Measurements from ENCODE around the gene GALNT2. TPM values are rescaled to one million over a fixed set of nuclear protein-coding genes. Genes with fewer than 3 reads are reported as not detected.

Gene GALNT2
- total and polyA plus RNA-seq, 4 donors, result 47.5 to 182 (median 114) TPM

DNA sequence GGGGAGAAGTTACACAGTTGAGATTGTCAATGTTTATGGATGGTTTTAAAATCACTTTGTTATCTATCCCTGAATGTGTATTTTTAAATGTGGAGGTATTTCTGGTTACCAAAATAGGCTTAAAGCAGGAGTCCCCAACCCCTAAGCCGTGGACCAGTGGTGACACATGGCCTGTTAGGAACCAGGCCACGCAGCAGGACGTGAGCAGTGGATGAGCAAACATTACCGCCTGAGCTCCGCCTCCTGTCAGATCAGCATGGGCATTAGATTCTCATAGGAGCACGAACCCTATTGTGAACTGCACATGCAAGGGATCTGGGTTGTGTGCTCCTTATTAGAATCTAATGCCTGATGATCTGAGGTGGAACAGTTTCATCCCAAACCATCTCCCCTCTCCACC lies 151.6 kb downstream of the GALNT2 start (continued):
- TF ChIP-seq, protein P1, sequence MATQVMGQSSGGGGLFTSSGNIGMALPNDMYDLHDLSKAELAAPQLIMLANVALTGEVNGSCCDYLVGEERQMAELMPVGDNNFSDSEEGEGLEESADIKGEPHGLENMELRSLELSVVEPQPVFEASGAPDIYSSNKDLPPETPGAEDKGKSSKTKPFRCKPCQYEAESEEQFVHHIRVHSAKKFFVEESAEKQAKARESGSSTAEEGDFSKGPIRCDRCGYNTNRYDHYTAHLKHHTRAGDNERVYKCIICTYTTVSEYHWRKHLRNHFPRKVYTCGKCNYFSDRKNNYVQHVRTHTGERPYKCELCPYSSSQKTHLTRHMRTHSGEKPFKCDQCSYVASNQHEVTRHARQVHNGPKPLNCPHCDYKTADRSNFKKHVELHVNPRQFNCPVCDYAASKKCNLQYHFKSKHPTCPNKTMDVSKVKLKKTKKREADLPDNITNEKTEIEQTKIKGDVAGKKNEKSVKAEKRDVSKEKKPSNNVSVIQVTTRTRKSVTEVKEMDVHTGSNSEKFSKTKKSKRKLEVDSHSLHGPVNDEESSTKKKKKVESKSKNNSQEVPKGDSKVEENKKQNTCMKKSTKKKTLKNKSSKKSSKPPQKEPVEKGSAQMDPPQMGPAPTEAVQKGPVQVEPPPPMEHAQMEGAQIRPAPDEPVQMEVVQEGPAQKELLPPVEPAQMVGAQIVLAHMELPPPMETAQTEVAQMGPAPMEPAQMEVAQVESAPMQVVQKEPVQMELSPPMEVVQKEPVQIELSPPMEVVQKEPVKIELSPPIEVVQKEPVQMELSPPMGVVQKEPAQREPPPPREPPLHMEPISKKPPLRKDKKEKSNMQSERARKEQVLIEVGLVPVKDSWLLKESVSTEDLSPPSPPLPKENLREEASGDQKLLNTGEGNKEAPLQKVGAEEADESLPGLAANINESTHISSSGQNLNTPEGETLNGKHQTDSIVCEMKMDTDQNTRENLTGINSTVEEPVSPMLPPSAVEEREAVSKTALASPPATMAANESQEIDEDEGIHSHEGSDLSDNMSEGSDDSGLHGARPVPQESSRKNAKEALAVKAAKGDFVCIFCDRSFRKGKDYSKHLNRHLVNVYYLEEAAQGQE (IDR thresholded peaks at IDR 0.05), result no peak

DNA sequence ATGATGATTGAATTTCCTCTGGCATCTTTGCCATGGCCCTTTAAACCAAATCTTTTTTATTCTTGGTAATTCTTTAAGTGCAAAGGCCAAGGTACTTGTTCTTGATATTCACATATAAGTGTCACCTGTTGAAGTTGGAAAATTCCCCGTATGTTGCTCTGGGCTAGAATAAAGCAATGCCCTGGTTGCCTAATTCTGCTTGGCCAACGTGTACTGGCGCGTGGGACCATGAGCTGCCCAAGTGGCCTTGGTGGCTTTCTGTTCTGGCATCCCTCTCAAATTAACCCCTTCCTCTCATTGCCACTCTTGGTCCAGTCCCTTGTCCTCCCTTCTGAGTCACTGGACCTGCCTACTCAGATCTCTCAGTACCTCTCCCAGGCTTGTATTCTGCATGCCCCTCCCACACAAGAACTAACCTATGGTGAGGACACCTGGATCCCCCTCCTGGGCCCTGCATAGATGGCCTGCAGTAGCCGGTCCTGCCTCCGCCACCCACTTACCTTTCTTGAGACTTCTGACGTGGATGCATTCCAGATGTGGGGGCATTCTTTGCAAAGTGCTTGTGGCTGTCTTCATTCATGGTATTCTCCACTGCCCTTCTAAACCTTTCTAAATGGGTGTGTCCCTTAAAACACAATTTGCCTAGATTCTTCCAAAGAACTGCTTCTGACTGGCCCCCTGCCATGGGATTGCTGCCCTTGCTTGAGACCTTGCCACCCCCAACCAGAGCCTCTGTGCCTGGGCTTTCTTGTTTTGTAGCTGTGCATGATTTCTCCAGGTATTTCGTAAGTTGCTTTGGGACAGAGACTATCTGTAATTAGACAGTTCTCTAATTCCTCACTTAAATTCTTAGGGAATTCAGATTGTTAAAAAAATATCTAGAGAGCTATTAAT lies 152.4 kb downstream of the GALNT2 start:
- Histone ChIP-seq H3K4me3 (ENCODE audit: low read depth in 1 of 3, low read length in 3 of 3) (no peak overlapping the region), H3K9ac (ENCODE audit: low read depth in 1 of 2, low read length in 2 of 2) (no peak overlapping the region), H3K36me3 (ENCODE audit: control insufficient read depth in 4 of 4, insufficient read depth in 3 of 4, low read depth in 1 of 4, low read length in 3 of 4) (peaks cover 0 to 1% (median 0%) of the 10 kb centered on the region in 4 donors), H3K27me3 (ENCODE audit: control insufficient read depth in 4 of 4, insufficient read depth in 4 of 4, low read length in 3 of 4) (no peaks in the 10 kb centered on the region), H3K4me1 (ENCODE audit: control insufficient read depth in 4 of 4, insufficient read depth in 4 of 4, low read length in 3 of 4) (peaks cover 6 to 9% (median 8%) of the 10 kb centered on the region in 4 donors), H3K9me3 (ENCODE audit: control insufficient read depth in 4 of 4, low read length in 3 of 4) (no peaks in the 10 kb centered on the region), H3K27ac (ENCODE audit: low read depth in 1 of 2, low read length in 2 of 2) (no peak overlapping the region)
- TF ChIP-seq HNF4G (IDR thresholded peaks at IDR 0.05) (no peak), RXRA (IDR thresholded peaks at IDR 0.05) (peak in 1 of 2 donors; percentile 14), JUND (IDR thresholded peaks at IDR 0.05) (no peak), NR2F2 (IDR thresholded peaks at IDR 0.05) (no peak), HNF4A (conservative IDR thresholded peaks at IDR 0.05) (peak in 1 of 2 donors; percentile 24)
- TF ChIP-seq, protein P2, sequence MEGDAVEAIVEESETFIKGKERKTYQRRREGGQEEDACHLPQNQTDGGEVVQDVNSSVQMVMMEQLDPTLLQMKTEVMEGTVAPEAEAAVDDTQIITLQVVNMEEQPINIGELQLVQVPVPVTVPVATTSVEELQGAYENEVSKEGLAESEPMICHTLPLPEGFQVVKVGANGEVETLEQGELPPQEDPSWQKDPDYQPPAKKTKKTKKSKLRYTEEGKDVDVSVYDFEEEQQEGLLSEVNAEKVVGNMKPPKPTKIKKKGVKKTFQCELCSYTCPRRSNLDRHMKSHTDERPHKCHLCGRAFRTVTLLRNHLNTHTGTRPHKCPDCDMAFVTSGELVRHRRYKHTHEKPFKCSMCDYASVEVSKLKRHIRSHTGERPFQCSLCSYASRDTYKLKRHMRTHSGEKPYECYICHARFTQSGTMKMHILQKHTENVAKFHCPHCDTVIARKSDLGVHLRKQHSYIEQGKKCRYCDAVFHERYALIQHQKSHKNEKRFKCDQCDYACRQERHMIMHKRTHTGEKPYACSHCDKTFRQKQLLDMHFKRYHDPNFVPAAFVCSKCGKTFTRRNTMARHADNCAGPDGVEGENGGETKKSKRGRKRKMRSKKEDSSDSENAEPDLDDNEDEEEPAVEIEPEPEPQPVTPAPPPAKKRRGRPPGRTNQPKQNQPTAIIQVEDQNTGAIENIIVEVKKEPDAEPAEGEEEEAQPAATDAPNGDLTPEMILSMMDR (IDR thresholded peaks at IDR 0.05; ENCODE audit: low read depth, low read length, missing input control), result no peak
- TF ChIP-seq, protein P3, sequence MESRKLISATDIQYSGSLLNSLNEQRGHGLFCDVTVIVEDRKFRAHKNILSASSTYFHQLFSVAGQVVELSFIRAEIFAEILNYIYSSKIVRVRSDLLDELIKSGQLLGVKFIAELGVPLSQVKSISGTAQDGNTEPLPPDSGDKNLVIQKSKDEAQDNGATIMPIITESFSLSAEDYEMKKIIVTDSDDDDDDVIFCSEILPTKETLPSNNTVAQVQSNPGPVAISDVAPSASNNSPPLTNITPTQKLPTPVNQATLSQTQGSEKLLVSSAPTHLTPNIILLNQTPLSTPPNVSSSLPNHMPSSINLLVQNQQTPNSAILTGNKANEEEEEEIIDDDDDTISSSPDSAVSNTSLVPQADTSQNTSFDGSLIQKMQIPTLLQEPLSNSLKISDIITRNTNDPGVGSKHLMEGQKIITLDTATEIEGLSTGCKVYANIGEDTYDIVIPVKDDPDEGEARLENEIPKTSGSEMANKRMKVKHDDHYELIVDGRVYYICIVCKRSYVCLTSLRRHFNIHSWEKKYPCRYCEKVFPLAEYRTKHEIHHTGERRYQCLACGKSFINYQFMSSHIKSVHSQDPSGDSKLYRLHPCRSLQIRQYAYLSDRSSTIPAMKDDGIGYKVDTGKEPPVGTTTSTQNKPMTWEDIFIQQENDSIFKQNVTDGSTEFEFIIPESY (IDR thresholded peaks at IDR 0.05), result no peak
- WGBS, result 67% methylated on average over 8 of the region's 8 CpGs
- no peak for DNase-seq (ENCODE audit: low spot score)

DNA sequence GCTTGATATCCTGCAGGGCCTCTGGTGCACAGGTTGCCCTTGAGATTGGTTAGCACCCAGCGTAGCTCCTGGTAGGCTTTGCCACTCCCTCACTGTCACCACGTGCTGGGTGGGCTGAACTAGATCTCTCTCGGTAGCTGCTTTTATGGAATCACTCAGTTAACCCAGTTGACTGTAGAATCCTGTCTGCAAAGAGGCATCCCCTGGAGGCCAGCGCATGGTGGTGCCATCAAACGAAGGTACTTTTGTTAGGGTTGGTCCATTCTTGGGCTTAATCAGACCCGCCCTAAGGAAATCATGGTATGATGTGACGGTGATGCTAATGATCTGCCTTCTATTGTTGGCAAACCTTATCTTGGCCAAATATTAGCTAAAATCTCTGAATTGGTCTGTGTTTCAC lies 153.4 kb downstream of the GALNT2 start:
- no peak overlapping the region for H3K4me3 ChIP-seq (ENCODE audit: low read depth in 1 of 3, low read length in 3 of 3)
- H3K27ac ChIP-seq (ENCODE audit: low read depth in 1 of 2, low read length in 2 of 2), result no peak overlapping the region
- H3K9ac ChIP-seq (ENCODE audit: low read depth in 1 of 2, low read length in 2 of 2), result no peak overlapping the region
- H3K4me1 ChIP-seq (ENCODE audit: control insufficient read depth in 4 of 4, insufficient read depth in 4 of 4, low read length in 3 of 4), result peaks cover 0 to 4% (median 2%) of the 10 kb centered on the region in 4 donors
- H3K27me3 ChIP-seq (ENCODE audit: control insufficient read depth in 4 of 4, insufficient read depth in 4 of 4, low read length in 3 of 4), result no peaks in the 10 kb centered on the region
- WGBS, result 90% methylated on average over 7 of the region's 7 CpGs
- H3K9me3 ChIP-seq (ENCODE audit: control insufficient read depth in 4 of 4, low read length in 3 of 4), result no peaks in the 10 kb centered on the region
- H3K36me3 ChIP-seq (ENCODE audit: control insufficient read depth in 4 of 4, insufficient read depth in 3 of 4, low read depth in 1 of 4, low read length in 3 of 4), result peaks cover 0 to 1% (median 0%) of the 10 kb centered on the region in 4 donors
- DNase-seq (ENCODE audit: low spot score), result no peak
- TF ChIP-seq, protein P4, sequence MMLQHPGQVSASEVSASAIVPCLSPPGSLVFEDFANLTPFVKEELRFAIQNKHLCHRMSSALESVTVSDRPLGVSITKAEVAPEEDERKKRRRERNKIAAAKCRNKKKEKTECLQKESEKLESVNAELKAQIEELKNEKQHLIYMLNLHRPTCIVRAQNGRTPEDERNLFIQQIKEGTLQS (IDR thresholded peaks at IDR 0.05), result no peak
- TF ChIP-seq, protein P3 (IDR thresholded peaks at IDR 0.05), result no peak
- TF ChIP-seq SP1 (IDR thresholded peaks at IDR 0.05) (no peak), YY1 (IDR thresholded peaks at IDR 0.05) (no peak), JUND (IDR thresholded peaks at IDR 0.05) (no peak), TAF1 (conservative IDR thresholded peaks at IDR 0.05) (no peak), GABPA (IDR thresholded peaks at IDR 0.05 in 1 of 2, conservative IDR thresholded peaks at IDR 0.05 in 1 of 2) (no peak), FOXA2 (IDR thresholded peaks at IDR 0.05) (no peak), HNF4A (conservative IDR thresholded peaks at IDR 0.05) (no peak), RXRA (IDR thresholded peaks at IDR 0.05) (no peak), HNF4G (IDR thresholded peaks at IDR 0.05) (no peak)
- TF ChIP-seq, protein P1 (IDR thresholded peaks at IDR 0.05), result no peak
